Common myeloid progenitor, CD34-positive (primary cell): ENCODE data around the gene BICRAL.

Experiments
- CTCF ChIA-PET: fragments of 350-600 bp; sonication (Branson Sonifier 250); formaldehyde crosslinking; loops from one replicate; lab custom pipeline; 2021; ENCODE audit warnings: antibody characterized with exemption; lab: Charles Lee
- POLR2A ChIA-PET: fragments of 350-600 bp; sonication (Branson Sonifier 250); formaldehyde crosslinking; loops from one replicate; lab custom pipeline; 2021; ENCODE audit warnings: antibody characterized with exemption; lab: Charles Lee
- DNase-seq, 3 donors: peaks; one replicate each; pipeline versions ENCODE4 v3.0.0 to v3.0.0-alpha.2; 2013
- H3K27ac ChIP-seq, 2 experiments: 1 replicate in 1 of 2; 2 replicates in 1 of 2; pipeline ENCODE4 v1.7.0; 2013; ENCODE audit warnings: inconsistent platforms in 2 of 2, low read length in 2 of 2, mild to moderate bottlenecking in 2 of 2, low read depth in 1 of 2, moderate library complexity in 1 of 2; ENCODE audit not compliant: severe bottlenecking in 2 of 2, insufficient read depth in 1 of 2, poor library complexity in 1 of 2
- H3K27me3 ChIP-seq, 5 experiments: replicated peaks in 2 of 5; 1 replicate in 3 of 5; 2 replicates in 2 of 5; pipeline versions ENCODE4 v1.6.1 to v1.7.0; 2013; ENCODE audit warnings: low read length in 4 of 5, mild to moderate bottlenecking in 2 of 5, moderate library complexity in 2 of 5, inconsistent platforms in 1 of 5; ENCODE audit not compliant: insufficient read depth in 5 of 5, control insufficient read depth in 4 of 5
- H3K36me3 ChIP-seq, 4 experiments: 1 replicate in 2 of 4; 2 replicates in 2 of 4; pipeline versions ENCODE4 v1.6.1 to v1.7.0; 2013; ENCODE audit warnings: low read length in 3 of 4, control low read depth in 1 of 4, mild to moderate bottlenecking in 1 of 4; ENCODE audit not compliant: control insufficient read depth in 4 of 4, insufficient read depth in 4 of 4
- H3K4me1 ChIP-seq, 4 experiments: 1 replicate in 3 of 4; 2 replicates in 1 of 4; pipeline versions ENCODE4 v1.6.1 to v1.7.1; 2013; ENCODE audit warnings: low read length in 3 of 4, mild to moderate bottlenecking in 3 of 4, control low read depth in 1 of 4, inconsistent platforms in 1 of 4, moderate library complexity in 1 of 4; ENCODE audit not compliant: control insufficient read depth in 4 of 4, insufficient read depth in 4 of 4; ENCODE audit errors: control extremely low read depth in 1 of 4
- H3K4me3 ChIP-seq, 7 experiments: 1 replicate in 4 of 7; 2 replicates in 3 of 7; pipeline versions ENCODE4 v1.5.1 to v1.7.0; 2013; ENCODE audit warnings: mild to moderate bottlenecking in 7 of 7, low read length in 6 of 7, moderate library complexity in 6 of 7, inconsistent platforms in 2 of 7, low read depth in 2 of 7, control low read depth in 1 of 7; ENCODE audit not compliant: insufficient read depth in 4 of 7, control insufficient read depth in 1 of 7; ENCODE audit errors: extremely low read depth in 1 of 7
- H3K9me3 ChIP-seq, 5 experiments: 1 replicate in 4 of 5; 2 replicates in 1 of 5; pipeline versions ENCODE4 v1.6.1 to v1.7.1; 2013; ENCODE audit warnings: low read length in 4 of 5, mild to moderate bottlenecking in 2 of 5, inconsistent platforms in 1 of 5, low read depth in 1 of 5, moderate library complexity in 1 of 5; ENCODE audit not compliant: control insufficient read depth in 4 of 5, insufficient read depth in 2 of 5; ENCODE audit errors: control extremely low read depth in 1 of 5
- WGBS: methylation state at CpG from one replicate; pipeline ENCODE4 v1.1.5; 2013; ENCODE audit not compliant: insufficient coverage; 5-methylcytosine and 5-hydroxymethylcytosine counted together

BICRAL gene

GRCh38 chr6:42764911-42765648, 16.8 kb upstream of the BICRAL start:
- ChIA-PET CTCF (interaction anchor here (0.6 to 1.3 kb wide), 2 partner anchors 12 to 25 kb away, joined by 3 read pairs; no protein-coding TSS in a partner anchor), POLR2A (interaction anchor here (0.6 kb wide), 2 partner anchors 77 to 120 kb away, joined by 3 read pairs; no protein-coding TSS in a partner anchor)
- 98% methylated on average over 8 of the region's 9 CpGs for WGBS
- Histone ChIP-seq H3K9me3 (no peaks in the 10 kb centered on the region), H3K27me3 (no peaks in the 10 kb centered on the region), H3K27ac (no peak overlapping the region), H3K4me1 (peaks cover 0 to 4% (median 0%) of the 10 kb centered on the region in 4 experiments), H3K4me3 (no peak overlapping the region), H3K36me3 (peaks cover 0 to 2% (median under 1%) of the 10 kb centered on the region in 4 experiments)
- no peak for DNase-seq

- DNase-seq = no peak
- CTCF ChIA-PET = interaction anchor here (0.6 to 1.3 kb wide), 2 partner anchors 13 to 376 kb away, joined by 3 read pairs; no protein-coding TSS in a partner anchor
- Histone ChIP-seq H3K27ac (no peak overlapping the region), H3K27me3 (no peaks in the 10 kb centered on the region), H3K4me1 (peaks cover 0 to 12% (median 6%) of the 10 kb centered on the region in 4 experiments), H3K4me3 (no peak overlapping the region), H3K36me3 (peaks cover 0 to 2% (median 0%) of the 10 kb centered on the region in 4 experiments), H3K9me3 (no peaks in the 10 kb centered on the region)
- POLR2A ChIA-PET = no interaction called here
- WGBS = 91% methylated on average over 4 of the region's 5 CpGs
Measured at GRCh38 chr6:42766163-42766670, 15.6 kb upstream of the BICRAL start.

DNA sequence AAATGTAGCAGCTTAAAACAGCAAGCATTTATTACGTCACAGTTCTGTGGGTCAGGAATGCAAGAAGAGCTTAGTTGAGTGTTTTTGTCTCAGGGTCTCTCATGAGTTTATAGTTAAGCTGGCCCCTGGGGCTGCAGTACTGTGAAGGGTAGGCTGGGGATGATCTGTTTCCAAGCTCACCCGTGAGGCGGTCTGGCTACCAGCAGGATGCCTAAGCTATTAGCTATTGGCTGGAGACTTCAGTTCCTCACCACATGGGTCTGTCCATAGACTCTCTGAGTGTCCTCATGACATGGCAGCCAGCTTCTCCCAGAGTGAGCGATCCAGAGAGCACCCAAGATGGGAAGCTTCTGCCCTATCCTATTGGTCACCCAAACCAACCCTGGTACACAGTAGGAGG, 12.8 kb upstream of the BICRAL start:
- no peak overlapping the region for H3K27ac ChIP-seq
- H3K4me1 ChIP-seq = peaks cover 13 to 25% (median 18%) of the 10 kb centered on the region in 4 experiments
- 90% methylated on average over 3 of the region's 4 CpGs for WGBS
- H3K9me3 ChIP-seq = no peaks in the 10 kb centered on the region
- DNase-seq = no peak
- no peak overlapping the region for H3K4me3 ChIP-seq
- peaks cover 0 to 2% (median 0%) of the 10 kb centered on the region in 4 experiments for H3K36me3 ChIP-seq
- H3K27me3 ChIP-seq = no peaks in the 10 kb centered on the region
- ChIA-PET POLR2A (interaction anchor here (3.5 to 3.6 kb wide), 2 partner anchors 14 to 22 kb away, joined by 34 to 52 read pairs; partner anchors contain the start of genes BICRAL and TBCC), CTCF (interaction anchor here (1.8 to 2.7 kb wide), 4 partner anchors 10 to 27 kb away, joined by 7 to 13 read pairs (median 8); partner anchors contain the start of gene BICRAL)

DNA sequence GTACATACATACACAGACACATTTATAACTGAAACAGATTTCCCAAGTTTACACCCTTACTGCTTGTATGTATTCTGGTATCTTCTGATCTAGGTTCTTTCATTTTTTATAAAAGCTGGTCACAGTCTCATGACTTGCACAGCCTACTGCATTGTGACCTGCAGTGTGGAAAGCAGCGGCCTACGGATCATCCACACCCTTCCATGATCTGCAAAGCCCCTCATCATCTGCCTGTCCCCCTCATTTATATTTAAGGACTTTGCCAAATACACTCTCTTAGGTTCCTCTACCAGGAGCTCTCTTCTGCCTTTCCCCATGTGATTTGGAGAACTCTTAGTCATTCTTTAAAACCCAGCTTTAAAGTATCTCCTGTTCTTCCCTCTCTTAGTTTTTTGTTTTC, 12.0 kb upstream of the BICRAL start:
- 93% methylated on average over 2 of the region's 2 CpGs for WGBS
- CTCF ChIA-PET = interaction anchor here (0.6 to 4.9 kb wide), 10 partner anchors 10 to 131 kb away, joined by 3 to 20 read pairs (median 7); partner anchors contain the start of gene BICRAL
- Histone ChIP-seq H3K4me1 (peaks cover 16 to 32% (median 24%) of the 10 kb centered on the region in 4 experiments), H3K27ac (no peak overlapping the region), H3K9me3 (no peaks in the 10 kb centered on the region), H3K4me3 (no peak overlapping the region), H3K36me3 (peaks cover 0 to 2% (median 0%) of the 10 kb centered on the region in 4 experiments), H3K27me3 (no peaks in the 10 kb centered on the region)
- POLR2A ChIA-PET = interaction anchor here (3.5 to 3.6 kb wide), 2 partner anchors 13 to 23 kb away, joined by 34 to 52 read pairs; partner anchors contain the start of genes BICRAL and TBCC
- DNase-seq = peak in 1 of 3 donors; percentile 34

DNA sequence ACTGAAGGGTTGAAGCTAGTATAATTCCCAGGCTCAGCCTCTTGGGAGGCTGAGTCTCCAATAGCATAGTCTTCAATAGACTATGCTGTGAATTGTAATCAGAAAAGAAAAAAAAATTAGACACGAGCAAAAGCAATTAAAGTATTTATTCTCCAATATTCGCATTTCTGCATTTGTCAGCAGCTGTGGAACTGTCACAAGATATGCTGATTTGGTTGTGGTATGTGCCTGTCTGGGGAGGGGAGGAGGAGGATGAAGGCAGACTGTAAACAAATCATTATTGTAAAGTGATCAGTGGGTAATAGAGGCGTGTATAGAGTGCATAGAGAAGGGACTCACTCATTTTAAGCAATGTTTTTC, 10.1 kb upstream of the BICRAL start:
- DNase-seq = no peak
- Histone ChIP-seq H3K27ac (peak overlapping the region; percentile 85 to 92), H3K4me3 (peak overlapping the region in 5 of 7 experiments; percentile 40 to 74 (median 57)), H3K4me1 (peaks cover 19 to 42% (median 32%) of the 10 kb centered on the region in 4 experiments), H3K27me3 (no peaks in the 10 kb centered on the region), H3K9me3 (no peaks in the 10 kb centered on the region), H3K36me3 (peaks cover 0 to 2% (median 0%) of the 10 kb centered on the region in 4 experiments)
- ChIA-PET CTCF (interaction anchor here (1.0 to 4.9 kb wide), 7 partner anchors 8 to 541 kb away, joined by 3 to 20 read pairs (median 5); no protein-coding TSS in a partner anchor), POLR2A (interaction anchor here (0.7 to 3.6 kb wide), 6 partner anchors 9 to 44 kb away, joined by 4 to 52 read pairs (median 4); partner anchors contain the start of genes BICRAL and TBCC)
- WGBS = 0% methylated on average over 1 of the region's 3 CpGs

DNA sequence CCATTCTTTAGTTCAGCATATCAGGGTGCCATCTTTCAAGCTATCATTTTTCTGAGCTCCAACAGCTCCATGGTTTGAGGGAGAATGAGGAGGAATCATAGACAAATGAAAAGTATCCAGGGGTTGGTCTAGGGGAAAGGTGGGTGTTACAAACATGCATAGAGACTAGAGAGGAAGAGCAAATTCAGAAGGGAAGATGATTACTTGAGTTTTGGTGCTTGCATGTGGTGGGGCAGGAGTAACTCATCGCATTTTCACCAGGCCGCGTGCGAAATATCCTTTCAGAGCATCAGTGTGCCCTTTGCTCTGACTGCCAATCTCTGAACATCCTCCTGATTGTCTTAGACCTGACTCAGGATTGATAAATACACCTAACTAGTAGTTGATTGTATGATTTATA, 7.7 kb upstream of the BICRAL start:
- POLR2A ChIA-PET = no interaction called here
- peaks cover 0 to 2% (median 0%) of the 10 kb centered on the region in 4 experiments for H3K36me3 ChIP-seq
- H3K27me3 ChIP-seq = no peaks in the 10 kb centered on the region
- no peak for DNase-seq
- H3K4me1 ChIP-seq = peaks cover 19 to 57% (median 37%) of the 10 kb centered on the region in 4 experiments
- peak overlapping the region in 1 of 7 experiments; percentile 24 for H3K4me3 ChIP-seq
- 83% methylated on average over 1 of the region's 4 CpGs for WGBS
- no peaks in the 10 kb centered on the region for H3K9me3 ChIP-seq
- CTCF ChIA-PET = interaction anchor here (1.1 to 4.9 kb wide), 4 partner anchors 9 to 48 kb away, joined by 5 to 20 read pairs (median 7); partner anchors contain the start of gene TBCC
- peak overlapping the region; percentile 61 to 81 for H3K27ac ChIP-seq
